Fibroblast of villous mesenchyme (primary cell): ENCODE measurements around the gene AIFM3. TPM values are rescaled to one million over a fixed set of nuclear protein-coding genes. Genes with fewer than 3 reads are reported as not detected.

Experiments
- DNase-seq: peaks from one replicate; pipeline ENCODE4 v3.0.0-alpha.2; 2010; ENCODE audit warnings: low read depth
- H3K4me3 ChIP-seq: 2 replicates; pipeline ENCODE4 v1.5.1; 2011; ENCODE audit warnings: low read depth, mild to moderate bottlenecking, low read length
- total RNA-seq: library from RNA; depleted of rRNA; stranded (reverse); fragments of >200 nt; gene quantifications from 2 replicates; pipeline ENCODE4 v1.2.3, GENCODE V29; 2012
- TF ChIP-seq, protein P1 (sequence below): IDR thresholded peaks from 2 replicates; pipeline ENCODE4 v1.5.1; 2012; ENCODE audit warnings: low read depth, mild to moderate bottlenecking, low read length; ENCODE audit not compliant: insufficient read depth

The AIFM3 gene
- total RNA-seq, 1 donor = 0.43 TPM

GRCh38 chr22:20959578-20960461, 7.2 kb upstream of the AIFM3 start:
- no peak for DNase-seq
- TF ChIP-seq, protein P1, sequence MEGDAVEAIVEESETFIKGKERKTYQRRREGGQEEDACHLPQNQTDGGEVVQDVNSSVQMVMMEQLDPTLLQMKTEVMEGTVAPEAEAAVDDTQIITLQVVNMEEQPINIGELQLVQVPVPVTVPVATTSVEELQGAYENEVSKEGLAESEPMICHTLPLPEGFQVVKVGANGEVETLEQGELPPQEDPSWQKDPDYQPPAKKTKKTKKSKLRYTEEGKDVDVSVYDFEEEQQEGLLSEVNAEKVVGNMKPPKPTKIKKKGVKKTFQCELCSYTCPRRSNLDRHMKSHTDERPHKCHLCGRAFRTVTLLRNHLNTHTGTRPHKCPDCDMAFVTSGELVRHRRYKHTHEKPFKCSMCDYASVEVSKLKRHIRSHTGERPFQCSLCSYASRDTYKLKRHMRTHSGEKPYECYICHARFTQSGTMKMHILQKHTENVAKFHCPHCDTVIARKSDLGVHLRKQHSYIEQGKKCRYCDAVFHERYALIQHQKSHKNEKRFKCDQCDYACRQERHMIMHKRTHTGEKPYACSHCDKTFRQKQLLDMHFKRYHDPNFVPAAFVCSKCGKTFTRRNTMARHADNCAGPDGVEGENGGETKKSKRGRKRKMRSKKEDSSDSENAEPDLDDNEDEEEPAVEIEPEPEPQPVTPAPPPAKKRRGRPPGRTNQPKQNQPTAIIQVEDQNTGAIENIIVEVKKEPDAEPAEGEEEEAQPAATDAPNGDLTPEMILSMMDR = no peak
- H3K4me3 ChIP-seq = no peak overlapping the region

GRCh38 chr22:20960609-20961008, 6.4 kb upstream of the AIFM3 start:
- TF ChIP-seq, protein P1 = no peak
- no peak for DNase-seq
- no peak overlapping the region for H3K4me3 ChIP-seq

- DNase-seq = no peak
- TF ChIP-seq, protein P1 = no peak
- H3K4me3 ChIP-seq = no peak overlapping the region
Measured at GRCh38 chr22:20962491-20962945, 4.5 kb upstream of the AIFM3 start.

GRCh38 chr22:20963201-20964052, 3.6 kb upstream of the AIFM3 start:
- TF ChIP-seq, protein P1 = no peak
- no peak for DNase-seq
- H3K4me3 ChIP-seq = no peak overlapping the region

- DNase-seq = no peak
- peak overlapping the region; percentile 39 for H3K4me3 ChIP-seq
- TF ChIP-seq, protein P1 = no peak
Measured at GRCh38 chr22:20964090-20964798, 2.8 kb upstream of the AIFM3 start.

- DNase-seq = no peak
- H3K4me3 ChIP-seq = peak overlapping the region; percentile 39
- TF ChIP-seq, protein P1 = no peak
Measured at GRCh38 chr22:20964799-20965103, 2.3 kb upstream of the AIFM3 start.
